ENCODE data around the gene NOP9.

NOP9 gene

GRCh38 chr14:24252289-24253124, 47.1 kb upstream of the NOP9 start:
- no peak overlapping the region for H3K4me2 ChIP-seq (ENCODE audit: low read depth, low read length, poor library complexity, severe bottlenecking)
- H3K27me3 ChIP-seq (ENCODE audit: low read length), result no peaks in the 10 kb centered on the region

GRCh38 chr14:24253936-24254335, 45.7 kb upstream of the NOP9 start:
- TF ChIP-seq EZH2phosphoT487 (conservative IDR thresholded peaks at IDR 0.05; ENCODE audit: low read length) (no peak), CTCF (IDR thresholded peaks at IDR 0.05; ENCODE audit: insufficient read depth, low read length, poor library complexity, severe bottlenecking) (no peak)
- H3K36me3 ChIP-seq (ENCODE audit: low read length), result no peaks in the 10 kb centered on the region
- H3K4me3 ChIP-seq (ENCODE audit: insufficient read depth, low read length, poor library complexity, severe bottlenecking), result no peak overlapping the region
- no peaks in the 10 kb centered on the region for H3K9me2 ChIP-seq (replicated peaks; ENCODE audit: insufficient read depth, low read length)
- H3K4me2 ChIP-seq (ENCODE audit: low read depth, low read length, poor library complexity, severe bottlenecking), result no peak overlapping the region
- no peak overlapping the region for H3K27ac ChIP-seq (ENCODE audit: low read depth, low read length)
- H2AFZ ChIP-seq (ENCODE audit: low read depth, low read length, severe bottlenecking), result no peak overlapping the region
- no peaks in the 10 kb centered on the region for H3F3A ChIP-seq (ENCODE audit: insufficient read depth)
- H3K27me3 ChIP-seq (ENCODE audit: low read length), result no peaks in the 10 kb centered on the region
- no peaks in the 10 kb centered on the region for H4K20me1 ChIP-seq (ENCODE audit: low read depth, low read length)
- no peaks in the 10 kb centered on the region for H3K79me2 ChIP-seq (ENCODE audit: insufficient read depth, low read length)
- H3K9ac ChIP-seq (ENCODE audit: low read length), result no peak overlapping the region
- H3K9me3 ChIP-seq (ENCODE audit: insufficient read depth, low read length), result no peaks in the 10 kb centered on the region

More at GRCh38 chr14:24252289-24253124, 47.1 kb upstream of the NOP9 start:
- Histone ChIP-seq H3K9me3 (ENCODE audit: insufficient read depth, low read length) (no peaks in the 10 kb centered on the region), H2AFZ (ENCODE audit: low read depth, low read length, severe bottlenecking) (no peak overlapping the region), H3K9ac (ENCODE audit: low read length) (no peak overlapping the region), H3K79me2 (ENCODE audit: insufficient read depth, low read length) (no peaks in the 10 kb centered on the region), H3F3A (ENCODE audit: insufficient read depth) (no peaks in the 10 kb centered on the region), H3K36me3 (ENCODE audit: low read length) (no peaks in the 10 kb centered on the region), H3K4me3 (ENCODE audit: insufficient read depth, low read length, poor library complexity, severe bottlenecking) (no peak overlapping the region), H3K27ac (ENCODE audit: low read depth, low read length) (no peak overlapping the region), H4K20me1 (ENCODE audit: low read depth, low read length) (no peaks in the 10 kb centered on the region), H3K9me2 (replicated peaks; ENCODE audit: insufficient read depth, low read length) (no peaks in the 10 kb centered on the region)
- TF ChIP-seq CTCF (IDR thresholded peaks at IDR 0.05; ENCODE audit: insufficient read depth, low read length, poor library complexity, severe bottlenecking), result no peak
- no peak for TF ChIP-seq EZH2phosphoT487 (conservative IDR thresholded peaks at IDR 0.05; ENCODE audit: low read length)

GRCh38 chr14:24254630-24255392, 44.8 kb upstream of the NOP9 start:
- Histone ChIP-seq H3K4me3 (ENCODE audit: insufficient read depth, low read length, poor library complexity, severe bottlenecking) (no peak overlapping the region), H3K27me3 (ENCODE audit: low read length) (no peaks in the 10 kb centered on the region), H3K27ac (ENCODE audit: low read depth, low read length) (no peak overlapping the region), H3K9me3 (ENCODE audit: insufficient read depth, low read length) (no peaks in the 10 kb centered on the region), H2AFZ (ENCODE audit: low read depth, low read length, severe bottlenecking) (no peak overlapping the region), H3K4me2 (ENCODE audit: low read depth, low read length, poor library complexity, severe bottlenecking) (no peak overlapping the region), H3K36me3 (ENCODE audit: low read length) (no peaks in the 10 kb centered on the region), H3K9ac (ENCODE audit: low read length) (no peak overlapping the region), H4K20me1 (ENCODE audit: low read depth, low read length) (no peaks in the 10 kb centered on the region), H3K79me2 (ENCODE audit: insufficient read depth, low read length) (no peaks in the 10 kb centered on the region), H3F3A (ENCODE audit: insufficient read depth) (no peaks in the 10 kb centered on the region), H3K9me2 (replicated peaks; ENCODE audit: insufficient read depth, low read length) (no peaks in the 10 kb centered on the region)
- TF ChIP-seq CTCF (IDR thresholded peaks at IDR 0.05; ENCODE audit: insufficient read depth, low read length, poor library complexity, severe bottlenecking), result no peak
- TF ChIP-seq EZH2phosphoT487 (conservative IDR thresholded peaks at IDR 0.05; ENCODE audit: low read length), result no peak

All from SU-DHL-6 (cell line).